Stimulated activated CD4-positive, alpha-beta T cell treated with anti-CD3 and anti-CD28 coated beads, Interleukin-15, amount 100 ng/mL, for 48 hours (primary cell): Measurements from ENCODE around the gene PUS10.
"Not testable (repeated sequence)": the region's sequence is repeated elsewhere in the genome, so short reads cannot be mapped to it uniquely, and the experiment has no call there.

Experiments used
- DNase-seq, 2 donors: peaks; one replicate each; pipeline ENCODE4 v3.0.0-alpha.2; 2020; ENCODE audit warnings: low read depth in 2 of 2

Gene PUS10

GRCh38 chr2:60932061-60932460 lies 86.0 kb downstream of the PUS10 start:
- DNase-seq, result not testable (repeated sequence)

- DNase-seq, result no peak
Measured at GRCh38 chr2:60926741-60927552, 91.1 kb downstream of the PUS10 start.

GRCh38 chr2:60925994-60926740 lies 91.9 kb downstream of the PUS10 start:
- DNase-seq, result no peak

GRCh38 chr2:60907329-60907728 lies 110.7 kb downstream of the PUS10 start:
- no peak for DNase-seq

GRCh38 chr2:60906395-60906794 lies 111.7 kb downstream of the PUS10 start:
- DNase-seq, result no peak

GRCh38 chr2:60905867-60906266 lies 112.2 kb downstream of the PUS10 start:
- DNase-seq, result not testable (repeated sequence)

- not testable (repeated sequence) for DNase-seq
Measured at GRCh38 chr2:60901296-60901695, 116.8 kb downstream of the PUS10 start.

GRCh38 chr2:60899892-60900249 lies 118.2 kb downstream of the PUS10 start:
- DNase-seq, result no peak

- peak in 1 of 2 donors; percentile 54 for DNase-seq
Measured at GRCh38 chr2:60899230-60899891, 118.7 kb downstream of the PUS10 start.

GRCh38 chr2:60898567-60898966 lies 119.5 kb downstream of the PUS10 start:
- no peak for DNase-seq
